Osteoblast (primary cell): ENCODE measurements around the gene ZNF750. TPM values are rescaled to one million over a fixed set of nuclear protein-coding genes. Genes with fewer than 3 reads are reported as not detected.

ENCODE experiments used
- DNase-seq: peaks from one replicate; pipeline ENCODE4 v3.0.0; 2011; ENCODE audit warnings: low spot score, mixed read lengths; ENCODE audit not compliant: insufficient read length; ENCODE audit errors: missing footprints
- H2AFZ ChIP-seq: 2 replicates; pipeline ENCODE4 v1.6.0; 2011; ENCODE audit warnings: mild to moderate bottlenecking, low read length
- H3K27ac ChIP-seq: 2 replicates; pipeline ENCODE4 v1.5.1; 2011; ENCODE audit warnings: mild to moderate bottlenecking, low read depth, low read length, moderate library complexity
- H3K27me3 ChIP-seq: 2 replicates; pipeline ENCODE4 v1.6.0; 2012; ENCODE audit warnings: mild to moderate bottlenecking, control low read depth, inconsistent platforms, low read length, moderate library complexity; ENCODE audit not compliant: insufficient read depth
- H3K36me3 ChIP-seq: 2 replicates; pipeline ENCODE4 v1.5.1; 2011; ENCODE audit warnings: mild to moderate bottlenecking, low read length, control low read depth, moderate library complexity; ENCODE audit not compliant: insufficient read depth
- H3K4me1 ChIP-seq: 2 replicates; pipeline ENCODE4 v1.5.1; 2011; ENCODE audit warnings: mild to moderate bottlenecking, low read length, control low read depth, moderate library complexity; ENCODE audit not compliant: insufficient read depth
- H3K4me2 ChIP-seq: 2 replicates; pipeline ENCODE4 v1.6.0; 2011; ENCODE audit warnings: mild to moderate bottlenecking, low read length; ENCODE audit not compliant: insufficient read depth
- H3K4me3 ChIP-seq: fragments of 200-600 bp; sonication (generic); 3 replicates; pipeline ENCODE4 v1.5.1; 2012; ENCODE audit warnings: mild to moderate bottlenecking, low read length, inconsistent platforms; ENCODE audit not compliant: insufficient read depth
- H3K79me2 ChIP-seq: 2 replicates; pipeline ENCODE4 v1.6.0; 2012; ENCODE audit warnings: mild to moderate bottlenecking, low read length, control low read depth, inconsistent platforms; ENCODE audit not compliant: insufficient read depth
- H3K9me3 ChIP-seq: 2 replicates; pipeline ENCODE4 v1.5.1; 2011; ENCODE audit warnings: low read depth, low read length, control low read depth
- H4K20me1 ChIP-seq: 2 replicates; pipeline ENCODE4 v1.6.0; 2012; ENCODE audit warnings: mild to moderate bottlenecking, low read length, control low read depth; ENCODE audit not compliant: insufficient read depth
- CTCF ChIP-seq: IDR thresholded peaks from 2 replicates; pipeline ENCODE4 v1.5.1; 2011; ENCODE audit warnings: mild to moderate bottlenecking, low read depth, low read length, moderate library complexity; ENCODE audit errors: extremely low read depth
- total RNA-seq: library from RNA; depleted of rRNA; stranded (reverse); fragments of >200 nt; gene quantifications from 2 replicates; pipeline ENCODE4 v1.2.3, GENCODE V29; 2012

Gene ZNF750
- total RNA-seq, 1 donor, result not detected

GRCh38 chr17:82783498-82783897 is 56.3 kb downstream of the ZNF750 start:
- Histone ChIP-seq H3K79me2 (peaks cover 12% of the 10 kb centered on the region), H3K4me3 (no peak overlapping the region), H3K27me3 (no peaks in the 10 kb centered on the region), H4K20me1 (no peaks in the 10 kb centered on the region), H3K36me3 (peaks cover 13% of the 10 kb centered on the region), H3K27ac (no peak overlapping the region), H3K9me3 (no peaks in the 10 kb centered on the region), H3K4me2 (no peak overlapping the region), H3K4me1 (no peaks in the 10 kb centered on the region), H2AFZ (no peak overlapping the region)
- TF ChIP-seq CTCF, result no peak
- DNase-seq, result no peak

DNA sequence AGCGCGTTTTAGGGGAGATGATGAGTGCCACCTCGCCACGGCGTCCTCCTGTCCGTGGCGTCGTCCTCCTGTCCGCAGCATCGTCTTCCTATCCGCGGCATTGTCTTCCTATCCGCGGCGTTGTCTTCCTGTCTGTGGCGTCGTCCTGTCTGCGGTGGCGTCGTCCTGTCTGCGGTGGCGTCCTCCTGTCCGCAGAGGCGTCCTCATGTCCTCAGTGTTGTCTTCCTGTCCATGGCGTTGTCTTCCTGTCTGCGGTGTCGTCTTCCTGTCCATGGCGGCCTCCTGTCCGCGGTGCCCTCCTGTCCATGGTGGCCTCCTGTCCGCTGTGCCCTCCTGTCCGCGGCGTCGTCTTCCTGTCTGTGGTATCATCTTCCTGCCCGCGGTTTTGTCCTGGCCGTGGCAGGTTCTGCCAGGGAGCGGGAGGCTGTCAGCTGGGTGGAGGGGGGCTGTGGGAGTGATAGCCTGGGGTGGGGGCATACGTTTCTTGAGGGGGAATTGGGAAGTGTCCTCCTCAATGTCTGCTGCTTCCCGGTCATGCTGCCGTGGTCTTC is 57.1 kb downstream of the ZNF750 start:
- Histone ChIP-seq H3K4me1 (no peaks in the 10 kb centered on the region), H2AFZ (no peak overlapping the region), H3K36me3 (peaks cover 13% of the 10 kb centered on the region), H3K4me3 (no peak overlapping the region), H3K27ac (no peak overlapping the region), H3K27me3 (no peaks in the 10 kb centered on the region), H4K20me1 (no peaks in the 10 kb centered on the region), H3K9me3 (no peaks in the 10 kb centered on the region), H3K79me2 (peaks cover 11% of the 10 kb centered on the region), H3K4me2 (no peak overlapping the region)
- TF ChIP-seq CTCF, result no peak
- peak; percentile 31 for DNase-seq

DNA sequence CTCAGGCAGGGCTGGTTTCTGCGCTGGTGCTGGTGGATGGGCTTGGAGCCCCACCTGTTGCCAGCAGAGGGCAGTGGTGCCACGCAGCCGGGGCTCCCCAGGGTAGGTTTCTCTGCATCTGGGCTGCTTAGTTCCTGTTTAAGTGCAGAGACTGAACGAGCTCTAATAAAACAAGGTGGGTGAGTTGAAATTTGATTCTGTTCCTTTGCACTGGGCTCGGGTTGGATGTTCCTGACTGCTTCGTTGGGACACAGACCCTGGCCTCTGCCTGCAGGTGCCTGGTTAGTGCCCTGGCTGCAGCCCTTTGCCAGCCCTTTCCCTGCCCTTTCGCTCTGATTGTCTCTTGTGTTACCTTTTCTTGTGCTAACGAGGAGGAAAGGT is 57.9 kb downstream of the ZNF750 start:
- H3K27me3 ChIP-seq, result no peaks in the 10 kb centered on the region
- H3K4me1 ChIP-seq, result no peaks in the 10 kb centered on the region
- no peak overlapping the region for H2AFZ ChIP-seq
- peaks cover 13% of the 10 kb centered on the region for H3K36me3 ChIP-seq
- H3K79me2 ChIP-seq, result peaks cover 7% of the 10 kb centered on the region
- H4K20me1 ChIP-seq, result no peaks in the 10 kb centered on the region
- peak; percentile 99 for DNase-seq
- no peaks in the 10 kb centered on the region for H3K9me3 ChIP-seq
- no peak overlapping the region for H3K4me2 ChIP-seq
- H3K27ac ChIP-seq, result no peak overlapping the region
- peak; percentile 97 for TF ChIP-seq CTCF
- no peak overlapping the region for H3K4me3 ChIP-seq

DNA sequence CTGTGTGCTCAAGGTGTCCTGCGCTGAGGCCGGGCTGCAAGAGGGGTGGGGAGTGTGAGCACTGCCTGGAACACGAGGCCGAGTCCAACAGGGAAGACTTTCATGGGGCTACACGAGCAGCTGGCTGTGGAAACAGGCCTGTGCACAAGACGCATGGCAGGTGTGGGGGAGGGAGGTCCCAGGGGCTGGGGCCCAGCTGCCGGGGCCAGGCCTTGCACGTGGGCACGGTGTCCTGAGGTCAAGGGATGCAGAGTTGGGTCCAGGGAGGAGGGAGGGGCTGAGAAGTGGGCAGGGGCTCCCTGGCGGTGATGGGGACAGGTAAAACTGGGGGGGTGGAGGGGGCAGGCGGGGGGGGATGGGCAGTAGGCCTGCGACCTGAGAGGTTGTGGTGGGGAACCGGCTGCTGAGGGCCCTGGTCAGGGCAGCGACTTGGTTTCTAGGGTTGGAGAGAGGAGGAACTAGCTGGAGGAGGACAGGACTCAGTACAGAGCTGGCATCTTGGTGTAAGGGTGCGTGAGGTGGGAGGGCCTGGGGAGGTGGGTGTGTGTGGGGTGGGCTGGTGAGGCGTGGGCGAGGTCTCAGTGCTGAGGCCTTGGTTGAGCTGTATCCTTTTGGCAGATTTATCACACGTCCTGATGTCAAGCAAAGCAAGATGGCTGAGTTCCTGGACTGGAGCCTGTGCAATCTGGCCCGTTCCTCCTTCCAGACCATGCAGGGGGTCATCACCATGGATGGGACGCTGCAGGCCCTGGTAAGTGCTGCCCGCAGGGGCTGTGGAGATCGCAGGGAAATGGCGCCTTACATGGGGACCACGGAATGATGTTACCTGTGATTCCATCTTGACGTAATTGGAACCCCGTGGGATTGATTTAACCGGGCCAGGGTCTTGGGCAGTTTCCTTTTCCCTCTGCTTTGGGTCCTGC is 58.6 kb downstream of the ZNF750 start:
- no peak overlapping the region for H3K27ac ChIP-seq

More for the DNA sequence above, 58.6 kb downstream of the ZNF750 start:
- Histone ChIP-seq H3K4me3 (no peak overlapping the region), H3K4me2 (no peak overlapping the region), H3K4me1 (no peaks in the 10 kb centered on the region), H3K9me3 (no peaks in the 10 kb centered on the region), H3K36me3 (peaks cover 13% of the 10 kb centered on the region), H3K27me3 (no peaks in the 10 kb centered on the region), H3K79me2 (peaks cover 7% of the 10 kb centered on the region), H2AFZ (no peak overlapping the region), H4K20me1 (no peaks in the 10 kb centered on the region)
- DNase-seq, result peak; percentile 48
- TF ChIP-seq CTCF, result no peak
